Uterus (tissue), 2 donors: Measurements from ENCODE around the gene SLC22A7.

ENCODE experiments used
- CTCF ChIP-seq, 4 experiments: fragments of 200-600 bp in 2 of 4; fragments of 450-650 bp in 2 of 4; sonication (generic) in 2 of 4; IDR thresholded peaks; one replicate each; pipeline ENCODE4 v1.5.1; 2016 to 2019; ENCODE audit warnings: antibody characterized with exemption in 4 of 4, mild to moderate bottlenecking in 2 of 4, moderate library complexity in 1 of 4
- POLR2A ChIP-seq, 2 donors: fragments of 450-650 bp; IDR thresholded peaks; one replicate each; pipeline ENCODE4 v1.6.1; 2016; ENCODE audit warnings: antibody characterized with exemption in 2 of 2, mild to moderate bottlenecking in 1 of 2, moderate library complexity in 1 of 2

GRCh38 chr6:43292341-43292740 is 5.7 kb upstream of the SLC22A7 start:
- TF ChIP-seq POLR2A (IDR thresholded peaks at IDR 0.05), result no peak
- no peak for TF ChIP-seq CTCF (IDR thresholded peaks at IDR 0.05)
